Measurements from ENCODE around the gene PADI6. TPM values are rescaled to one million over a fixed set of nuclear protein-coding genes. Genes with fewer than 3 reads are reported as not detected.
"Not testable (repeated sequence)": the region's sequence is repeated elsewhere in the genome, so short reads cannot be mapped to it uniquely, and the experiment has no call there.

The PADI6 gene
- total and polyA plus RNA-seq, 2 experiments from 2014 or later: not detected

DNA sequence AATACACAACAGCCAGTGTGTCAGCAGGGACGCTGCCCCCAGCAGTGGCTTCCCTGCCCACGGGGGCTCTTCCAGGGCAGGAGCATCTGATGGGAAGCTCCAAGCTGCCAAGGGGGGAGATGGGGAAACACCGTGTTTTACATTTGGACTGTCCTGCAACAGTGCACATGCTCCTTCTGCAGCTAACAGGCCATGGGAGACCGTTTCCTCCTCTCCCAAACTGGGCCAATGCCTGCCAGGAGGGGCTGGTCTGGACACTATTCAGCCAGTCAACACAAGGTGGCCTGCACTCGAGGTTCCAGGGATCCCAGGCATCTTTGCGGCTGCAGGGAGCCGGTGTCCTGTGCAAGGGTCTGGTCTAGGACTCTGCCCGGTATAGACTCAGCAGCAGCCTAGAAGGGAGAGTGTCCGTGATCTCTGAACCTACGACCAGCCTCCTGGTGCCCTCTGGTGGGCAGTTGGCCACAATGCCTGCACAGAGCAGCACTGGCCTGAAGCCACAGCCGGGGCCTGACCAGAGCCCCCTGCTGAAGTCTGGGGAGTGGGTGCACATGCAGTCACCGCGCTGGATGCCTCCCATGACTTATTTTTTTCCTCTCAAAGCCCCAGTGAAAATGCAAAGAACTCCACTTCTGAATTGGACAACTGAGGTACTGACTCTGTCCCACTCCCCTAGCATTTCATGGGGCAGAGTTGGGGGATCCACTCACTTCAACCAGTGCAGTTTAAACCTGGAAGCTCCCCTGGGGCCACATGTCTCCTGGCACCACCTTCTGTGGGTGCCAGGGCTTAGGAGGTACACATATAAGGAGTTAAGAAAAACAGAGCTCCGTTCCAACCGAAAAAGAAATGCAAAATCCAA is 34.1 kb downstream of the PADI6 start:
- peak; percentile 83 for DNase-seq (ENCODE audit: low spot score)
- no peaks in the 10 kb centered on the region for H4K20me1 ChIP-seq (ENCODE audit: insufficient read depth, poor library complexity, severe bottlenecking)
- 58% methylated on average over 15 of the region's 15 CpGs for WGBS (ENCODE audit: low lambda C conversion rate, missing lambda C conversion rate)
- H3K36me3 ChIP-seq (replicated peaks; ENCODE audit: insufficient read depth, low read depth): no peaks in the 10 kb centered on the region
- no peaks in the 10 kb centered on the region for H3K79me2 ChIP-seq
- no peak overlapping the region for H2AFZ ChIP-seq
- no peak overlapping the region for H3K27ac ChIP-seq
- H3K4me2 ChIP-seq: no peak overlapping the region
- no peaks in the 10 kb centered on the region for H3K9me2 ChIP-seq (replicated peaks; ENCODE audit: insufficient read depth)
- no peak overlapping the region for H3K4me3 ChIP-seq
- no peaks in the 10 kb centered on the region for H3K9me3 ChIP-seq (ENCODE audit: low read depth)
- H3K27me3 ChIP-seq: no peaks in the 10 kb centered on the region
- H3K4me1 ChIP-seq (ENCODE audit: insufficient read depth): no peaks in the 10 kb centered on the region
- TF ChIP-seq, protein P1, sequence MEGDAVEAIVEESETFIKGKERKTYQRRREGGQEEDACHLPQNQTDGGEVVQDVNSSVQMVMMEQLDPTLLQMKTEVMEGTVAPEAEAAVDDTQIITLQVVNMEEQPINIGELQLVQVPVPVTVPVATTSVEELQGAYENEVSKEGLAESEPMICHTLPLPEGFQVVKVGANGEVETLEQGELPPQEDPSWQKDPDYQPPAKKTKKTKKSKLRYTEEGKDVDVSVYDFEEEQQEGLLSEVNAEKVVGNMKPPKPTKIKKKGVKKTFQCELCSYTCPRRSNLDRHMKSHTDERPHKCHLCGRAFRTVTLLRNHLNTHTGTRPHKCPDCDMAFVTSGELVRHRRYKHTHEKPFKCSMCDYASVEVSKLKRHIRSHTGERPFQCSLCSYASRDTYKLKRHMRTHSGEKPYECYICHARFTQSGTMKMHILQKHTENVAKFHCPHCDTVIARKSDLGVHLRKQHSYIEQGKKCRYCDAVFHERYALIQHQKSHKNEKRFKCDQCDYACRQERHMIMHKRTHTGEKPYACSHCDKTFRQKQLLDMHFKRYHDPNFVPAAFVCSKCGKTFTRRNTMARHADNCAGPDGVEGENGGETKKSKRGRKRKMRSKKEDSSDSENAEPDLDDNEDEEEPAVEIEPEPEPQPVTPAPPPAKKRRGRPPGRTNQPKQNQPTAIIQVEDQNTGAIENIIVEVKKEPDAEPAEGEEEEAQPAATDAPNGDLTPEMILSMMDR (IDR thresholded peaks at IDR 0.05; ENCODE audit: poor library complexity): peak; percentile 77
- TF ChIP-seq EZH2phosphoT487 (IDR thresholded peaks at IDR 0.05; ENCODE audit: low read depth, severe bottlenecking, unreplicated experiment): no peak

DNA sequence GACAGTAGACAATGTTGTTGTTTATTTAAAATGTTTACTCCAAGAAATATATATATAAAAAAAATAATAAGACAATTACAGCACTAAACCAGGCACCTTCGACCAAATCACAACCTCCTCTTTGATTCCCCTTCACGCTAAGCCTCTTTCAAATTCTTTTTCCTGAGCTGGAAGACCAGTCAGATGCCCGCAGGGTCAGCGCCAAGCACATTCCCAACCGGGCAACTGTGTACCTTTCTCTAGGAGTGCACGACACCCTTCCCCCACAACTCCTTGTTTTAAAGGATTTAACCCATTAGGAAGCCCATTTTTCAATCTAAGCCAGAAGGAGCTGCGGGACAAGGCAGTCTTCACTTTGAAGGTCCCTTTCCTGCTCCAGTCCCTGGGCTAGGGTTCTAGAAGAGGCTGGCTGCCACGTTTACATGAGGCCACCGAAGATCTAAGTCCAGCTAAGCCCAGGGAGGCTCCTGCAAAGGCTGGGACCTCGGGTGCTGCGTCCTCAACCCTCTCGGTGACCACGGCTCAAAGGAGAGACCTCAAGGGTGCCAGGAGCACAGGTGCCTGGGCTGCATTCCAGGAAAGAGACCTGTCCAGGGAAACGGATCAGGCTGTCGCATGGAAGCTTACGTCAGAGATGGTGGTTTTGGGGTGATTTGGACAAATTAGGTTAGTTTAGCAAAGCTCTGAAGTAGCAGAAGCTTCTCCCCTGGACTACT is 34.9 kb downstream of the PADI6 start:
- H3K27me3 ChIP-seq; H4K20me1 ChIP-seq (ENCODE audit: insufficient read depth, poor library complexity, severe bottlenecking); H2AFZ ChIP-seq; H3K9me3 ChIP-seq (ENCODE audit: low read depth); H3K79me2 ChIP-seq; H3K4me3 ChIP-seq; DNase-seq (ENCODE audit: low spot score); H3K9me2 ChIP-seq (replicated peaks; ENCODE audit: insufficient read depth); H3K36me3 ChIP-seq (replicated peaks; ENCODE audit: insufficient read depth, low read depth); H3K4me1 ChIP-seq (ENCODE audit: insufficient read depth); H3K27ac ChIP-seq; H3K4me2 ChIP-seq: not testable (repeated sequence)
- WGBS (ENCODE audit: low lambda C conversion rate, missing lambda C conversion rate): 85% methylated on average over 16 of the region's 16 CpGs

DNA sequence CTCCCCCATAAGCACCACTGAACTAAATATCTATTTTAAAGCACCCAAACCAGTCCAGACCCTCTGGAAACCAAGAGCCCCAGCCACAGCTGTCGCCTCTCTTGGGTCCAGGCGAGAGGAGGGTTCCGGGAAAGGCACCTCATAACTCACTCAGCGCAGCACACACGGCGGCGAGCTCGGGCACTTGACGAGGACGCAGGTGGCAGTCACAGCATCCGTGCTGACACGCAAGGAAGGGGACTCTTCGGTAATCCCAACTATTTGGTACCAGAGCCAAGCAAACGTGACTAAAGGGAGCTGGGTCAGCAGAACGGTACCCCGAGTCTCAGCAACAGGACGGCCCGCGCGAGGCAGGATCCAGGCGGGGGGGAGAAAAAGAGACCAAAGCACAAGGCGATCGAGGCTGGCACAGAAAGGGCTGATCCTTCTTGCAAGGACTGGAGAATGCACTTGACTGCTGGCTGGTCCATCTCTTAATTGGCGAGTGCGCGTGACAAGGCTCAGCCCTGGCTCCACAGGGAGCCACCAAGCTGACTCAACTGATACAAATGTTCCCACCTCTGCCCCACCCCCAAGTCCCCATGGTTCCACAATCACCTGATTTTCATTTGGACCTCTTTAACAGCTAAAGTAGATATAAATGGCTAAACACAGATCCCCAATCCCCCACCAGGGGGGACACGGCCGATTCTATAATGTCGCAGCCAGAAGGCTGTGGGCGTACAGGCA is 36.0 kb downstream of the PADI6 start:
- not testable (repeated sequence) for H3K9me3 ChIP-seq (ENCODE audit: low read depth); DNase-seq (ENCODE audit: low spot score); H2AFZ ChIP-seq; H3K4me3 ChIP-seq; H3K27ac ChIP-seq; H3K27me3 ChIP-seq; H3K4me2 ChIP-seq; H3K9me2 ChIP-seq (replicated peaks; ENCODE audit: insufficient read depth); H3K36me3 ChIP-seq (replicated peaks; ENCODE audit: insufficient read depth, low read depth); H3K79me2 ChIP-seq; H3K4me1 ChIP-seq (ENCODE audit: insufficient read depth); H4K20me1 ChIP-seq (ENCODE audit: insufficient read depth, poor library complexity, severe bottlenecking)
- WGBS (ENCODE audit: low lambda C conversion rate, missing lambda C conversion rate): 97% methylated on average over 28 of the region's 30 CpGs

DNA sequence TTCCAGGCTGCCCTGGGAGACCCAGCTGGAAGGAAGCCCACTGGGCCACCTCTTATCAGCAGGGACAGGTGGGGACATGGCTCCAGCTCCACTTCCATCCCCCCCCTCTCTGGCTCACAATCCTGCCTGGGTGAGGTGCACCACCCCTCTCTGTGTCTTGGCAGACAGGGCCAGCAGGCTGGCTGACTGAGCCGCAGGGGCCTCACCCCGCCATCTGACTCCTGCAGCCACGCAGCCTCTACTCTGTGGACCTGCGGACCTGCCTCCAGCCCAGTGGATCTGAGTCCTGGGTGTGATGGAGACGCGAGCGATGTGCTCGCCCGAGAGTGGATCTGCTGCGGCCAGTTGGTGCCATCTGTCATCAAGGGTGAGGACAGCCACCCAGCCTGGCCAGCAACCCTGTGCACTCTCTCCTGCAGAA is 37.4 kb downstream of the PADI6 start:
- Histone ChIP-seq H3K27me3 (no peaks in the 10 kb centered on the region), H3K4me1 (ENCODE audit: insufficient read depth) (no peaks in the 10 kb centered on the region), H3K27ac (no peak overlapping the region), H3K9me3 (ENCODE audit: low read depth) (no peaks in the 10 kb centered on the region), H4K20me1 (ENCODE audit: insufficient read depth, poor library complexity, severe bottlenecking) (no peaks in the 10 kb centered on the region), H3K9me2 (replicated peaks; ENCODE audit: insufficient read depth) (no peaks in the 10 kb centered on the region), H3K4me2 (no peak overlapping the region), H2AFZ (no peak overlapping the region), H3K36me3 (replicated peaks; ENCODE audit: insufficient read depth, low read depth) (no peaks in the 10 kb centered on the region), H3K4me3 (no peak overlapping the region), H3K79me2 (no peaks in the 10 kb centered on the region)
- TF ChIP-seq EZH2phosphoT487 (IDR thresholded peaks at IDR 0.05; ENCODE audit: low read depth, severe bottlenecking, unreplicated experiment) (no peak), EZH2 (IDR thresholded peaks at IDR 0.05; ENCODE audit: borderline replicate concordance) (no peak)
- TF ChIP-seq, protein P1 (IDR thresholded peaks at IDR 0.05; ENCODE audit: poor library complexity): no peak
- DNase-seq (ENCODE audit: low spot score): no peak
- WGBS (ENCODE audit: low lambda C conversion rate, missing lambda C conversion rate): 97% methylated on average over 10 of the region's 10 CpGs

All from hepatocyte (in vitro differentiated cells).